Activated effector memory CD4-positive, alpha-beta T cell treated with anti-CD3 and anti-CD28 coated beads, Interleukin-2, amount 50 U/mL, for 16 hours (primary cell): ENCODE results near the gene TRIM72.
"Not testable (repeated sequence)": the region's sequence is repeated elsewhere in the genome, so short reads cannot be mapped to it uniquely, and the experiment has no call there.

Experiments used
- DNase-seq: peaks from one replicate; pipeline ENCODE4 v3.0.0-alpha.2; 2020

Gene TRIM72

DNA sequence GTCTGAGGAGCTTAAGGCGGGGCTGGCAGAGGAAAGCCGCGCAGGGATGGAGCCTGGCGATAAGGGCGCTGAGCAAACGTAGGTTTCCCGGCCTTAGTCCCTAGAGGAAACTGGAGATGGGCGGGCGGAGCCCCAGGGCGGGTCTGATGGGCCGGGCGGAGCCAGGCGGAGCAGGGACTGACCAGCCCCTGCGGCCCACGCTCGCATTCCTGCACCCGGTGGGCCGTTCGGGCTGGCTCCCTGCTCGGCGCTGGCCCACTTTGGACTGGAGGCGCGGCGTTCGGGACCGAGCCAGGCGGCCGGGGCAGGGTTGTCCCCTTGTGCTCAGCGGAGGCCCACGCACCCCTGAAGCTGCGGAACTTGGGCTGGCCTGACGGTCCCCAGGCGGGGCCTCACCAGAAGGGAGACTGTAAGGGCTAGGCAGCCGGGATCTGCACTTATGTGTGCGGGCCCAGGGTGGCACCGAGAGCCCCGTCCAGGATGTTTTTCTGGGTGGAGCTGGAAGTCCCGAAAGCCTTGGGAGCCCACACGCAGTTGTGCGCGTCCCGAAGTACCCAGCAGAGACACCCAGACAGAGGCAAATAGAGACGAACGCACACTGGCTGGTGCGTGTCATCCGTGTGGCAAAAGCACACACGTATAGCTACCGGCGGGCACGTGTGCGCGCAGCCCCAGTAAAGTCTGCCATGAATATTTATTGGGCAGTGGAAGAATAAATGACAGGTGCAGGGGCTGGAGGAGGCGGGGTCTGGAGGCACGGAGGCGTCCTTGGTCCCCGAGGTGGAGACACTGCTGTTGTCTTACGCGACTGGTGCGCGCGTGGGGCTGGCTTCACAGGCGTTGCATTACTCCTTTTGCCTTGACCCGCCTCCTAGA is 1.6 kb downstream of the TRIM72 start:
- peak; percentile 66 for DNase-seq

DNA sequence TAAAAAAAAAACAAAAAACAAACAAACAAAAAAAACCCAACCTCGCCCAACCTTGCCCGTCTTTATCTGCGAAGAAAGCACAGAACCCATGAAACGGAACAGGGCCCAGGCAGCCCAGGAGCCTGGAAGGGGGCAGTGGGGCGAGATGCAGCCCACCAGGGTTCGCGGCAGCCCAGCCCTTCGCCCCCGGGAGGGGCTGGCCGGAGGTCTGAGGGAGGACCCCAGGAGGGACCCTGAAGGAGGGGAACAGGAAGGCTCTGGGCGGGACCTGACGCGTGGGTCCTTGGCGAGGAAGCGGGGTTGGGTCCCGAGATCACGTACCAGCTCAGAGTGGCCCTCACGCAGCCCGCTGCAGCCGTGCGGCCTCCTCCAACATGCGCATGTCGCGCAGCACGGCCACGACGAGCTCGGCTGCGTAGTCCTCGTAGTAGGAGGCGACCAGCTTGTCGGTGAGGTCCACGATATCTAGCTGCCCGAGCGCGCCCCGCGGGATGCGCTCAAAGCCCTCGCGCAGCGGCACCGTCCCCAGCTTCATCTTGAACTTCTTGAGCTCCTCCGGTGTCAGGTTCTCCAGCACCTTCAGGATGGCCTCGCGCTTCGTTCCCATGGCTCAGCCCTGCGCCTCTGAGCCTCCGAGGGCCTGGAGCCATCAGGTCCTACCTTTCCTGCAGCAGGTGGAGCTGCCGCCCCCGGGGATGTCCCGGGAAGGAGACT is 2.7 kb downstream of the TRIM72 start, which contains the start of gene PYDC1:
Gene PYDC1 (minus strand): TSS at position 714 of the 714 bp plus-strand sequence. CDS start 107 bp downstream, at position 607.
- DNase-seq, result no peak

DNA sequence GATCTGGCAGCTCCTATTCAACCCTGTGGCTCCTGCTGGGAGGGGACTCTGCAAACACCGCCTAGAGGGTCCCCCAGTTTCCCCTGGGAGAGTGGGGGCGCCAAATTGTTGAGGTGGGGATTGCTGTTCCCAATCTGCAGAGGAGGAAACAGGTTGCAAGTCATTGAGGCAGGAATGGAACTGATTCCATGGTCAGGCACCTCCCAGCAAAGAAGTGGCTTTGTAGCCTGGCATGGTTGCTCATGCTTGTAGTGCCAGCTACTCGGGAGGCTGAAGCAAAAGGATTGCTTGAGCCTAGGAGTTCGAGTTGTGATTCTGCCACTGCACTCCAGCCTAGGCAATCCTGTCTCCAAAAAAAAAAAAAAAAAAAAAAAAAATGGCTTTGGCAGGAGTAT is 3.2 kb downstream of the TRIM72 start:
- no peak for DNase-seq

DNA sequence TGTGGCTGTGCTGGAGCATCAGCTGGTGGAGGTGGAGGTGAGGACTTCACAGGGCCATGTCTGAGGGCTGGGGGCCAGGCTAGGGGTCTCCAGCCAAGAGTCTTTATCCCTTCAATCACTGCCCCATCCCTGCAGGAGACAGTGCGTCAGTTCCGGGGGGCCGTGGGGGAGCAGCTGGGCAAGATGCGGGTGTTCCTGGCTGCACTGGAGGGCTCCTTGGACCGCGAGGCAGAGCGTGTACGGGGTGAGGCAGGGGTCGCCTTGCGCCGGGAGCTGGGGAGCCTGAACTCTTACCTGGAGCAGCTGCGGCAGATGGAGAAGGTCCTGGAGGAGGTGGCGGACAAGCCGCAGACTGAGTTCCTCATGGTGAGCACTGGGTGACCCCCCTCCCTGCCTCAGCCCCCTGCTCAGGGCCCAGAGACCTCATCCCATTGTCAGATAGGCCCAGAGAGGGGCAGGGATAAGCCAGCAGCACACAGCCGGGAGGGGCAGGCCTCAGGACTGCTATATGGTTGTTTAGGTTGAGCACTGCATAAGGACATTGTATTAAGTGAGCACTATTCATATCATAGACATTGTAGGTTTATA is 5.3 kb downstream of the TRIM72 start:
- DNase-seq, result no peak

DNA sequence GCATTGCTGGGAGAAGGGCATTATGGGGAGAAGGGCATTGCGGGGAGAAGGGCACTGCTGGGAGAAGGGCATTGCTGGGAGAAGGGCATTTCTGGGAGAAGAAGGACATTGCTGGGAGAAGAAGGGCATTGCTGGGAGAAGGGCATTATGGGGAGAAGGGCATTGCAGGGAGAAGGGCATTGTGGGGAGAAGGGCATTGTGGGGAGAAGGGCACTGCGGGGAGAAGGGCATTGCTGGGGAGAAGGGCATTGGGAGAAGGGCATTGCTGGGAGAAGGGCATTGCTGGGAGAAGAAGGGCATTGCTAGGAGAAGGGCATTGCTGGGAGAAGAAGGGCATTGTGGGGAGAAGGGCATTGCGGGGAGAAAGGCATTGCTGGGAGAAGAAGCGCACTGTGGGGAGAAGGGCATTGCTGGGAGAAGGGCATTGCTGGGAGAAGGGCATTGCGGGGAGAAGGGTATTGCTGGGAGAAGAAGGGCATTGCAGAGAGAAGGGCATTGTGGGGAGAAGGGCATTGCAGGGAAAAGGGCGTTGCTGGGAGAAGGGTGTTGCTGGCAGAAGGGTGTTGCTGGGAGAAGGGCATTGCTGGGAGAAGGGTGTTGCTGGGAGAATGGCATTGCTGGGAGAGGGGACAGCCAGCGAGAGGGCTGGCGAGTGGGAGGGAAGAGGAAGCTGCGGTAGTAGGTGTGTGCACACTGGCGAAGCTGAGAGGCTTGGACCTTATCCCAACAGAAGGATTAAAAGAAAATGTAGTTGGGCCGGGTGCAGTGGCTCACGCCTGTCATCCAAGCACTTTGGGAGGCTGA is 7.6 kb downstream of the TRIM72 start:
- DNase-seq, result no peak

DNA sequence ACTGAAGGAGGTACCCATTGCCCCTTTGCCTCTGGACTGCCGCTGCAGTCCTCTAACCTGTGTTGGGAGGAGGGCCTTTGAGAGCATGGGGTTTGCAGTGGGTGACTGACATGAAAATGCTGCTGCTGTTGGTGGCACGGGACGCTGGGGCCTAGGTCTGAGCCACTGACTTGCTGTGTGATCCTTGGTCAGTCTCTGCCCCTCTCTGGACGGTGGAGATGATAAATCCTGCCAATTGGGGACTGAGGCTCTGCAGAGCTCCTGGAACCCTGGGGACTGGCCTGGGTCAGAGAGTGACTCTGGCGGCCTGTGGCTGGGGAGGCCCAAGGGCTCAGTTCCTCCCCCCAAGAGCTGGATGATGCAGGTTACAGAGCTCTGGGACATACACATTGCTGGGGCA is 9.1 kb downstream of the TRIM72 start:
- no peak for DNase-seq

DNA sequence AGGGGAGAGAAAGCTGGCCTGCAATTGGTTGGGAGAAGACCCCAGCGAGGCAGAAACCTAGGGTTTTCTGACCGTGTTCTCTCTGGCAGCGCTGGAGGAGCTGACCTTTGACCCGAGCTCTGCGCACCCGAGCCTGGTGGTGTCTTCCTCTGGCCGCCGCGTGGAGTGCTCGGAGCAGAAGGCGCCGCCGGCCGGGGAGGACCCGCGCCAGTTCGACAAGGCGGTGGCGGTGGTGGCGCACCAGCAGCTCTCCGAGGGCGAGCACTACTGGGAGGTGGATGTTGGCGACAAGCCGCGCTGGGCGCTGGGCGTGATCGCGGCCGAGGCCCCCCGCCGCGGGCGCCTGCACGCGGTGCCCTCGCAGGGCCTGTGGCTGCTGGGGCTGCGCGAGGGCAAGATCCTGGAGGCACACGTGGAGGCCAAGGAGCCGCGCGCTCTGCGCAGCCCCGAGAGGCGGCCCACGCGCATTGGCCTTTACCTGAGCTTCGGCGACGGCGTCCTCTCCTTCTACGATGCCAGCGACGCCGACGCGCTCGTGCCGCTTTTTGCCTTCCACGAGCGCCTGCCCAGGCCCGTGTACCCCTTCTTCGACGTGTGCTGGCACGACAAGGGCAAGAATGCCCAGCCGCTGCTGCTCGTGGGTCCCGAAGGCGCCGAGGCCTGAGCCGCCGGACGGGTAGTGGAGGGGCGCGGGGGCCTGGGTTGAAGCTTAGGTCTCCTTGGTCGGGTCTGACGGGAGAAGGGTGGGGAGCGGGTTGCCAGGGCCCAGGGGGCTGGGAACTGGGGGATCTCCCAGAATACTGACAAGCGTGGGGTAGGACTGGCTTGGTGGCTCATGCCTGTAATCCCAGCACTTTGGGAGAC is 10.4 kb downstream of the TRIM72 start:
- DNase-seq, result no peak

DNA sequence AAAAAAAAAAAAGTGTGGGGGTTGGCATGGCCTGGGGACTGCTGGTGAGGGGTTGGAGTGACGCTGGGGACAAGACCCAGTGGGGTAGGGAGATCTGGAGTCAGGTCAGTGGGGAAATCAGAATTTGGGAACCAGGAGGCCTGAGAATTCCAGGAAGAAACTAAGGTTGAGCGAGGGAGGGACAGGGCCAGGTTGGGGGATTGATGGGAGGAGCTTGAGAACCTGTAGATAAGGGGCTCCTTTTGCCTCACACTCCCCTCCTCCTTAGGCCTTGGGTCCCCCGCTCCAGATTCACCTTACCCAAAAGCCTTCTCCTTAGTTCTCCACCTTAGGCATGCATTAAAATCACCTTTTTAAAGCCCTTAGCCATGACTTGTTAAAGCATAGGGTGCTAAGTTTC is 11.3 kb downstream of the TRIM72 start:
- no peak for DNase-seq

DNA sequence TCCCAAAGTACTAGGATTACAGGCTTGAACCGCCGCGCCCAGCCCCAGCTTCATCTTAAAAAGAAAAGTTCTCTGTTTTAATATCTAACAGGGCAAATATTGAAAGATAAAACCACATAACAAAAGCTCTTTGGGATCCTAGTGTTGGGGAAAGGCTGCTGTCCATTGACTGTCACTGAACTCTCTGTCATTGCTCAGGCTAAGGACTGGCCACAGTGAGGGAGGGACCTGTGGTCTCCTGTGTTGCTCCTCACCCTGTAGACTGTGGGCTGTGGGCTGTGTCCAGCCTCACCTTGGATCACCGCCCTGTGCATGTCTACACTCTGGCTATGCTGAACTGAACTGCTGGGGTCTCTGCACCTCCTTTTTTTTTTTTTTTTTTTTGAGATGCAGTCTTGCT is 14.3 kb downstream of the TRIM72 start:
- DNase-seq, result no peak

DNA sequence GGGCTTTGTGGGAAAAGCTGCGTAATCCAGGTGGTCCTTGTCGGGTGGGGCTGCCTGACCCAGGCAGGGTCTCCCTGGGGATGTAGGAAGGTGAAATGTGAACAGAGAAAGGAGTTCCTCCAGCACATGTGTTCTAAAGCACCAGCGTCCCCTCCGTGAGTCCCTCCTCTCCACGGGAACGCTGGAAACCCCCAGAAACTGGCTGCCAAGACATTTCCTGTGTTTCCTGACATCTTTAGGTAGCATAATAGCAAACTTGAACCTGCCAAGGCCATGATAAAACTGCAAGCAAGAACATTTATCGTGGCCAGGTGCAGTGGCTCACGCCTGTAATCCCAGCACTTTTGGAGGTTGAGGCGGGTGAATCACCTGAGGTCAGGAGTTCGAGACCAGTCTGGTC is 15.6 kb downstream of the TRIM72 start:
- DNase-seq, result no peak

DNA sequence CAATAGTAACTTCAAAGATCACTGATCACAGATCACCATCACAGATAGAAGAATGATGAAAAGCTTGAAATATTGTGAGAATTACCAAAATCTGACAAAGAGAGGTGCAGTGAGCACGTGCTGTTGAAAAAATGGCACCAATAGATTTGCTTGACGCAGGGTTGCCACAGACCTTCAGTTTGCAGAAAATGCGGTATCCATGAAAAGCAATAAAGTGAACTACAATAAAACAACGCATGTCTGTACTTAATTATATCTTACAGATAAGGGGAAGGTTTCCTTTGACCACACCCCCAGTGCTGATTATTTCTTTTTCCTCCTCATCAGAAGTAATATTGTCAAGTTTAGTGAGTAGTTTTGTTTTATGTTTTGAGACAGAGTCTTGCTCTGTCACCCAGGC is 24.1 kb downstream of the TRIM72 start:
- DNase-seq, result no peak

DNA sequence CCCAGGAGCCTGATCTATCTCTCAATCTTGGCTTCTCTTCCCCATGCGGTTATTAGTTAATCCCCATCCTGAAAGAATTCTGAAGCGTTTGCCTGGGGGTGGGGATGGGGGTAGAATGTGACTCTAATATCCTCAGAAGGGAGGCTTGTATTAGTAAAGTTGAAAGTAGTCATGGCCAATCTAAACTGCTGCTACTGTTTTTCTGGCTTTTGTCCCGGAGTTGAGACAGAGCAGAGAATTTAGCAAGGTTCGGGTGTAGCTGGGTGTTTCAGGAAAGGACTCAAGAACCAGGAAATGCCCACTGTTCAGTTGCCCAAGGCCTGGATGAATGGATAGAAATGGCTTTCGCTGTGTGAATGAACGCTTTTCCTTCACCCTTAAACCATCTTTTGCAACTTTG is 28.3 kb downstream of the TRIM72 start:
- no peak for DNase-seq

DNA sequence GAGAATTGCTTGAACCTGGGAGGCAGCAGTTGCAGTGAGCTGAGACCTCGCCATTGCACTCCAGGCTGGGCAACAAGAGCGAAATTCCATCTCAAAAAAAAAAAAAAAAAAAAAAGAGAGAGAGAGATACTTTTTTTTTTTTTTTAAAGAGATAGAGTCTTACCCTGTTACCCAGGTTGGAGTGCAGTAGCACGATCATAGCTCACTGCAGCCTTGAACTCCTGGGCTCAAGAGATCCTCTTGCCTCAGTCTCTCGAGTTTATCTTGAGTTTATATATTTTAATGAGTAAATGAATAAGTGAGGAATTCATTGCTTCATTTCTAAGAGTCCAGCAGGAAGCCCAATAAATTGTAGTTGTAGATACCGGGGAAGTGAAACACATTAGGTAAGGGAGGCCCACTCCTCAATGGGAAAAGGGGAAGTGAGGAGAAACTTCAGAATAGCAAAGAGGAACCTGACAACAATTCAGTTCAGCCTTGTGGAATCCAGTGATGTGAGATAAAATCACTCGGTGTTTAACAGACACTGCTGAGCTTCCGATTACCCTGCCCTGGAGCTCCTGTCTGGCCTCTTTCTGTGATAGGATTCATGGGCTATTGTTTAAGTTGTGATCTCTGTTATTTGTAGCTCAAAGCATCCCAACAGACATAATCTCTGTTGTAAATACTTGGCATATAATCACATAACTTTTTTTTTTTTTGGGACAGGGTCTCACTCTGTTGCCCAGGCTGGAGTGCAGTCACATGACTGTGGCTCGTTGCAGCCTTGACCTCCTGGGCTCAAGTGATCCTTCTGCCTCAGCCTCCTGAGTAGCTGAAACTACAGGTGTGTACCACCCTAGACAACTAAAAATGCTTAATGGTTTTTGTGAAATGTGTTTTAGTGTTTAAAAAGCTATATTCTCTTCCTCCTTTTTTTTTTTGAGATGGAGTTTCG is 30.1 kb downstream of the TRIM72 start:
- no peak for DNase-seq

DNA sequence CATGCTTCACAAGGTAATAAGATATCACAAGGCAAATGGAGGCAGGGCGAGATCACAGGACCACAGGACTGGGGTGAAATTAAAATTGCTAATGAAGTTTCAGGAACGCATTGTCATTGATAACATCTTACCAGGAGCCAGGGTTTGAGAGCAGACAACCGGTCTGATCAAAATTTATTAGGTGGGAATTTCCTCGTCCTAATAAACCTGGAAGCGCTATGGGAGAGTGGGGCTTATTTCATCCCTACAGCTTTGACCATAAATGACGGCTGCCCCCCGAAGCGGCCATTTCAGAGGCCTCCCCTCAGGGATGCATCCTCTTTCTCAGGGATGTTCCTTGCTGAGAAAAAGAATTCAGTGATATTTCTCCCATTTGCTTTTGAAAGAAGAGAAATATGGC is 31.7 kb downstream of the TRIM72 start:
- not testable (repeated sequence) for DNase-seq

DNA sequence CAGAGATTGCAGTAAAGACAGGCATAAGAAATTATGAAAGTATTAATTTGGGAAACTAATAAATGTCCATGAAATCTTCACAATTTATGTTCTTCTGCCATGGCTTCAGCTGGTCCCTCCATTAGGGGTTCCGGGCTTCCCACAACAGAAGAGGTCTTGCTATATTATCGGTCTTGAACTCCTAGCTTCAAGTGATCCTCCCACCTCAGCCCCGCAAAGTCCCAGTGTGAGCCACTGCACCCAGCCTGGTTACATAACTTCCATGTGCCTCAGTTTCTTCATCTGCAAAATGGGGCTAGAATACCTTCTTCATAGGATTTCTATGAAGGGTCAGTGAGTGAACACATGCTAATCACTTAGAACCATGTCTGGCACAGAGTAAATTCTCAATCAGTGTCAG is 32.4 kb downstream of the TRIM72 start:
- no peak for DNase-seq

DNA sequence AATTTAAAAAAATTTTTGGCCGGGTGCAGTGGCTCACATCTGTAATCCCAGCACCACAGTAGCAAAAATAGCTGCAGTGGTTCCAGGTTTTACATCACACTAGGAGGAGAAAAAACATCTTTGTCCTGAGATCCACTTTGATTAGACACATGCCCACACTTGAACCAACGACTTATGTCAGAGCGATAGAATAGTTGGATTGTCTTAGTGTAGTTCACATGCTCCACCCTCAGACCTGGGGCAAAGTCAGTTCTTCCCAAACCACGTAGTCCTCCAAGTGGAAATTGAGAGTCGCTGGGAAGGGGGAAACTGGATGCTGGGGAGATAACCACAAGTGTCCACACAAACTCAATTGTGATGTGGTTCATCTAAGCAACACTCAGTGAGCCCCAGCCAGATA is 34.4 kb downstream of the TRIM72 start:
- no peak for DNase-seq

DNA sequence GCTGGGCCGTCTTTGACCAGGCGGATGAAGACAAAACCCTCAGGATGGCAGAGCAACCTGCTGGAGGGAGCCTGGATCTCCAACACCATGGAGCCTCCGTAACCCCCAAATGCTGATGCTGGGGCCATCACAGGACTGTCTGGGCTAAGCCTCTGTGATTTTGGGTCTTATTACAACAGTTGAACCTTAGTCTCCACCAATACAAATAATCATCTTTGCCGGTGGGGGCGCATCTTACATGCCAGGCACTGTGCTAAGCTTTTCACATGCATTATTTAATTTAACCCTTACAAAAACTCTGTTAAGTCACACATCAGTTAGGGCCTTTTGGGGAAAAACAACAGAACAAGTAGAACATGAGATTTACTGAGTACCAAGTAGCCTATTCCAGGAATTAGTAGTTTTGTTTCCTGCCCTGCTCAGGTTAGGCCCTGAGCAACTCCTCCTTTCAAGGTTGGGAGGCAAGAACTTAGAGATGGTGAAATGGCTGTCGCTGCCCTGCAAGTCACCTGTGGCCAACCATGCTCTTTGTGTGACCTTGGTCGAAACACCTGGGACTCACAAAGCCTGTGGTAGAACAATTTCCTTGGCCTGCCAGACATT is 37.0 kb downstream of the TRIM72 start:
- DNase-seq, result no peak

DNA sequence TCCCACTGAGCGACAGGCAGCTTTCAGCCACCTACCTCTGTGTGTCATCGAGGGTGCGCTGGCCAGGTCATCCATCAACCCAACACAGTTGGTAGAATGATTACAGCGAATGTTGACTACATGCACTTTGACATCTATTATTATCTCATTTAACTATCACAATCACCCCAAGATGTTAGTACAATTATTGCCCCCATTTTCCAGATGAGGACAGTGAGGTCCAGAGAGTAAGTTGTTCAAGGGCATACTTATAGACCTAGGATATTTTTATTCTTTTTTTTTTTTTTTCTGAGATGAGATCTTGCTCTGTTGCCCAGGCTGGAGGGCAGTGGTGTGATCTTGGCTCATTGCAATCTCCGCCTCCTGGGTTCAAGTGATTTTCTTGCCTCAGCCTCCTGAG is 37.5 kb downstream of the TRIM72 start:
- no peak for DNase-seq

DNA sequence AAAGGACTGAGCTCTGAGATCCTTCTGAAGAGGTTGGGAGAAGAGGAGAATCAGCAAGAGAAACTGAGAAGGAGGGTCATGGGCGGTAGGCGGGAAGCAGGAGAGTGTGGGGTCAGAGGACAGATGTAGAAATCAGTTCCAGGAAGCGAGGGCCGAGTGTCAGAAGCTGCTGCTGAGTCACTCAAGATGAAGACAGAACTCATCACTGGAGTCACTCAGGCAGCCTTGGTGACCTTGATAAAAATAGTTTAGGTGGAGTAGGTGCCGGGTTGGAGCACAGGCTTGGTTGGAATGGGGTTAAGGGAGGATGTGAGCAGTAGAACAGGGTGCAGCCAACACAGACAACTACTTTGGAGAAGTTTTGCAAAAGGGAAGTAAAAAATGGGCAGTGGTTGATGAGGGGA is 39.7 kb downstream of the TRIM72 start:
- no peak for DNase-seq

DNA sequence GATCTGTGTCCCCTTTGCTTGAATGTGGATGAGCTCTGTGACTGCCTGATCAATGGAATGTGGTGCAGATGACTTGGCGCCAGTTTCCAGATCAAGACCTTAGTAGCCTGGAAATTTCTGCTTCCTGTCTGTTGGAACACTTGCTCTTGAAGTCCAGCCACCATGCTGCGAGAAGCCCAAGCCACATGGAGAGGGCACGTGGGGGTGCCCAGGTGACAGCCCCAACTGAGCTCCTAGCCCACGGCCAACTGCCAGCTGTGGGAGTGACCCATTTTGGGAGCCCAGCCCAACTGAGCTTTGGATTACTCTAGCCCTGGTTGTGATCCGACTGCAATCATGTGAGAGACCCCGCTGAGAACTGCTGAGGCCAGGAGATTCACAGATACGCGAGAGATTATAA is 42.5 kb downstream of the TRIM72 start:
- DNase-seq, result no peak
